HepG2 (cell line): ENCODE measurements around the gene PYHIN1. TPM values are rescaled to one million over a fixed set of nuclear protein-coding genes. Genes with fewer than 3 reads are reported as not detected.

ENCODE experiments used
- ATAC-seq: fragments of 200-7000 bp; cut with Tn5 transposase; 3 replicates; pipeline ENCODE4 v1.9.1; 2020; ENCODE audit warnings: mild to moderate bottlenecking, moderate library complexity
- BruUV-seq: library from RNA; stranded (reverse); fragments of 400-500 nt; replicated peaks from 2 replicates; lab custom pipeline; 2021; lab: Mats Ljungman, UMichigan
- CTCF ChIA-PET: fragments of 300-600 bp; formaldehyde crosslinking; extraction: SDS; loops from one replicate; lab custom pipeline; 2021; ENCODE audit warnings: low total read pairs, inconsistent platforms, low intra/inter-chr PET ratio; lab: Yijun Ruan, JAX
- POLR2A ChIA-PET: fragments of 350-600 bp; sonication (Branson Sonifier 250); formaldehyde crosslinking; loops from one replicate; lab custom pipeline; 2020; ENCODE audit warnings: antibody characterized with exemption, inconsistent platforms; lab: Yijun Ruan, JAX
- DNase-seq: peaks from one replicate; pipeline ENCODE4 v3.0.0-alpha.2; 2015; ENCODE audit warnings: low spot score
- FAIRE-seq: peaks from 3 replicates; lab custom pipeline; 2011; peaks lifted over from hg19 to GRCh38; lab: Jason Lieb, UNC
- H2AFZ ChIP-seq: one replicate; pipeline ENCODE4 v1.6.1; 2011; ENCODE audit warnings: low read length, inconsistent platforms
- H3K27ac ChIP-seq: fragments of 300-600 bp; 3 replicates; pipeline ENCODE4 v1.8.0; 2011; ENCODE audit warnings: mixed run types, mild to moderate bottlenecking, mixed read lengths, low read length, inconsistent platforms; ENCODE audit not compliant: insufficient read depth; ENCODE audit errors: extremely low read length
- H3K27me3 ChIP-seq, 2 experiments: fragments of 200-600 bp in 1 of 2; 2 replicates in 1 of 2; 3 replicates in 1 of 2; pipeline versions ENCODE4 v1.6.0 to v1.8.0; 2011; ENCODE audit warnings: low read length in 2 of 2, mild to moderate bottlenecking in 2 of 2, moderate library complexity in 2 of 2, inconsistent platforms in 1 of 2; ENCODE audit not compliant: insufficient read depth in 2 of 2, control insufficient read depth in 1 of 2
- H3K36me3 ChIP-seq, 2 experiments: fragments of 200-600 bp in 1 of 2; replicated peaks in 1 of 2; 2 replicates in 1 of 2; 3 replicates in 1 of 2; pipeline versions ENCODE4 v1.5.1 to v1.8.0; 2011; ENCODE audit warnings: low read length in 2 of 2, inconsistent platforms in 1 of 2; ENCODE audit not compliant: insufficient read depth in 2 of 2, control insufficient read depth in 1 of 2
- H3K4me1 ChIP-seq: 2 replicates; pipeline ENCODE4 v1.5.1; 2012; ENCODE audit warnings: low read length, inconsistent platforms; ENCODE audit not compliant: insufficient read depth
- H3K4me2 ChIP-seq: 2 replicates; pipeline ENCODE4 v1.6.0; 2011; ENCODE audit warnings: low read depth, low read length, inconsistent platforms
- H3K4me3 ChIP-seq, 3 experiments: fragments of 200-600 bp in 1 of 3; sonication (generic), shearing (Covaris generic) in 1 of 3; replicated peaks in 1 of 3; 2 replicates each; pipeline ENCODE4 v1.5.1; 2011 to 2016; ENCODE audit warnings: low read length in 3 of 3, inconsistent platforms in 2 of 3, low read depth in 2 of 3, mild to moderate bottlenecking in 2 of 3, control low read depth in 1 of 3, mixed read lengths in 1 of 3; ENCODE audit not compliant: insufficient read depth in 1 of 3
- H3K79me2 ChIP-seq: one replicate; pipeline ENCODE4 v1.6.1; 2011; ENCODE audit warnings: low read length, inconsistent platforms; ENCODE audit not compliant: insufficient read depth
- H3K9ac ChIP-seq: 2 replicates; pipeline ENCODE4 v1.6.0; 2011; ENCODE audit warnings: mild to moderate bottlenecking, low read depth, low read length, inconsistent platforms; ENCODE audit not compliant: insufficient read depth
- H3K9me3 ChIP-seq: 2 replicates; pipeline ENCODE4 v1.5.1; 2012; ENCODE audit warnings: mild to moderate bottlenecking, low read length
- H4K20me1 ChIP-seq: 2 replicates; pipeline ENCODE4 v1.6.0; 2011; ENCODE audit warnings: inconsistent platforms, mild to moderate bottlenecking, low read length, moderate library complexity; ENCODE audit not compliant: insufficient read depth
- ADNP ChIP-seq: sonication (generic); formaldehyde crosslinking; IDR thresholded peaks from 2 replicates; pipeline ENCODE4 v1.4.0; 2020; ENCODE audit warnings: missing genetic modification reagents
- ATF7 ChIP-seq, 2 experiments: fragments of 450-650 bp in 1 of 2; sonication (generic) in 1 of 2; formaldehyde crosslinking in 1 of 2; IDR thresholded peaks; 2 replicates each; pipeline versions ENCODE4 v1.4.0 to v1.6.1; 2016 to 2020; ENCODE audit warnings: antibody characterized with exemption in 1 of 2, mild to moderate bottlenecking in 1 of 2, missing genetic modification reagents in 1 of 2
- FLYWCH1 ChIP-seq: sonication (generic); formaldehyde crosslinking; IDR thresholded peaks from 2 replicates; pipeline ENCODE4 v1.8.1; 2023; ENCODE audit warnings: mild to moderate bottlenecking, missing genetic modification reagents
- RAD21 ChIP-seq: fragments of 450-650 bp; formaldehyde crosslinking; IDR thresholded peaks from 2 replicates; pipeline ENCODE4 v1.5.0; 2020; ENCODE audit warnings: mild to moderate bottlenecking
- ZKSCAN1 ChIP-seq: fragments of 150-350 bp; IDR thresholded peaks from 2 replicates; pipeline ENCODE4 v1.6.1; 2014; ENCODE audit warnings: low read length
- ZNF598 ChIP-seq: sonication (generic); formaldehyde crosslinking; IDR thresholded peaks from 2 replicates; pipeline ENCODE4 v1.5.1; 2020; ENCODE audit warnings: mild to moderate bottlenecking, missing genetic modification reagents, borderline replicate concordance
- WGBS: methylation state at CpG from one replicate; pipeline ENCODE4 v1.1.6; 2017; ENCODE audit warnings: low lambda C conversion rate; 5-methylcytosine and 5-hydroxymethylcytosine counted together
- in situ Hi-C: cut with HindIII; loops from 2 replicates; pipeline ENCODE4 v1.10.0; 2017; ENCODE audit warnings: low pct_unique_long_range_greater_than_20kb; ENCODE audit not compliant: extremely low pct_ligation_motif_present
- intact Hi-C: fragments of 100-400 bp; cut with micrococcal nuclease; formaldehyde crosslinking; loops from one replicate; pipeline ENCODE4 v1.10.0; 2022; ENCODE audit not compliant: unreplicated experiment
- polyA plus RNA-seq, 8 experiments: library from polyadenylated mRNA; depleted of rRNA in 3 of 8; stranded (reverse) in 7 of 8; unstranded in 1 of 8; fragments of >200 nt; fragmentation: Illumina TruSeq in 4 of 8; extraction: Trizol in 4 of 8; gene quantifications; 2 replicates each; pipeline versions ENCODE4 v1.2.1 to v1.2.3, GENCODE V29; 2011 to 2016; ENCODE audit warnings: low read depth in 4 of 8, missing spikeins in 1 of 8, mixed read lengths in 1 of 8; ENCODE audit not compliant: insufficient read depth in 1 of 8
- total RNA-seq, 5 experiments: library from RNA; depleted of rRNA; stranded (reverse); fragments of >200 nt; fragmentation: Illumina TruSeq; extraction: Trizol; gene quantifications; 2 replicates each; pipeline ENCODE4 v1.2.3, GENCODE V29; 2016; ENCODE audit warnings: low read depth in 1 of 5

The PYHIN1 gene
- total and polyA plus RNA-seq, 2 of the 13 experiments (the other 11 are each of a cell fraction or from before 2014, with no cell fraction given): not detected

- Histone ChIP-seq H3K9me3 (peaks cover 48% of the 10 kb centered on the region), H3K36me3 (no peaks in the 10 kb centered on the region), H4K20me1 (no peaks in the 10 kb centered on the region), H3K4me1 (no peaks in the 10 kb centered on the region), H2AFZ (no peak overlapping the region), H3K4me2 (no peak overlapping the region), H3K9ac (no peak overlapping the region), H3K27ac (no peak overlapping the region), H3K79me2 (no peaks in the 10 kb centered on the region), H3K4me3 (no peak overlapping the region), H3K27me3 (no peaks in the 10 kb centered on the region)
- ChIA-PET POLR2A (no interaction called here), CTCF (no interaction called here)
- no peak for ATAC-seq
- FAIRE-seq: no peak
- BruUV-seq: no TSS peak
- intact Hi-C loops (no loop called here), in situ Hi-C loops (no loop called here)
- no peak for DNase-seq
- 81% methylated on average over 9 of the region's 9 CpGs for WGBS
- TF ChIP-seq RAD21 (CRISPR knock-in tag): no peak
- no peak for TF ChIP-seq ZNF598 (CRISPR knock-in tag)
- TF ChIP-seq ADNP: no peak
- TF ChIP-seq ZKSCAN1: no peak
These were observed 21.1 kb downstream of the PYHIN1 start for GRCh38 chr1:158952416-158952815.

DNA sequence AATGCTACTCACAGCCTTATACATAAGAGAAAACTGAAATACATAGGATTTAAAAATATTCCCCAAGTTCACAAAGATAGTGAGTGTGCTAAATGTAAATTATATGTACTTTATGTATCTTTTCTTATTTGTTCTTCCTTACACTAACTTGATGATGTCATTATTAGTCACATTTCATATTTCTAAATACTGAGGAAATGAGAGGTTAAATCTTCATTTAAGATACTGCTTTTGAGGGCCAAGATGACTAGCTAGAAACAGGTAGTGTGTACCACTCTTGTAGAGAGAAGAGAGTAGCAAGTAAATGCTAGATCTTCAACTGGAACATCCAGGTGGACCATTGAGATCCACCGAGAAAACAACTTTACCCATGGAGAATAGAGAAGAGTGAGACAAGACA lies 29.8 kb downstream of the PYHIN1 start:
- TF ChIP-seq FLYWCH1 (CRISPR knock-in tag): no peak
- peak; percentile 96 for TF ChIP-seq ATF7 (IDR thresholded peaks at IDR 0.05)
- no peak for TF ChIP-seq ATF7 (CRISPR knock-in tag; IDR thresholded peaks at IDR 0.05)
- no peaks in the 10 kb centered on the region for H3K27me3 ChIP-seq
- in situ Hi-C loops: no loop called here
- H2AFZ ChIP-seq: no peak overlapping the region
- H3K9me3 ChIP-seq: peaks cover 68% of the 10 kb centered on the region
- intact Hi-C loops: no loop called here
- H3K79me2 ChIP-seq: no peaks in the 10 kb centered on the region
- H3K9ac ChIP-seq: no peak overlapping the region
- no peaks in the 10 kb centered on the region for H3K36me3 ChIP-seq
- FAIRE-seq (no peak), DNase-seq (no peak), ATAC-seq (no peak)
- ChIA-PET CTCF (no interaction called here), POLR2A (no interaction called here)
- no peak overlapping the region for H3K27ac ChIP-seq
- BruUV-seq: no TSS peak
- WGBS: 0% methylated on average over 1 of the region's 1 CpG
- H3K4me1 ChIP-seq: no peaks in the 10 kb centered on the region
- H4K20me1 ChIP-seq: no peaks in the 10 kb centered on the region
- H3K4me3 ChIP-seq: no peak overlapping the region
- no peak overlapping the region for H3K4me2 ChIP-seq
